ENCODE measurements around the gene ATP2B2.

Gene ATP2B2

GRCh38 chr3:10340046-10340445 is 165.3 kb downstream of the ATP2B2 start:
- Histone ChIP-seq H3K4me3 (ENCODE audit: low read length) (no peak overlapping the region), H3K27me3 (replicated peaks; ENCODE audit: control insufficient read depth, insufficient read depth, low read length) (peaks cover 35% of the 10 kb centered on the region), H3K9me3 (ENCODE audit: control insufficient read depth, low read length) (no peaks in the 10 kb centered on the region), H3K4me1 (ENCODE audit: control insufficient read depth, insufficient read depth, low read length) (no peaks in the 10 kb centered on the region), H3K36me3 (ENCODE audit: control insufficient read depth, insufficient read depth, low read length, severe bottlenecking) (no peaks in the 10 kb centered on the region), H3K9ac (ENCODE audit: low read length) (no peak overlapping the region)
- no peak for DNase-seq (ENCODE audit: low read depth)

- Histone ChIP-seq H3K9me3 (ENCODE audit: control insufficient read depth, low read length) (no peaks in the 10 kb centered on the region), H3K4me1 (ENCODE audit: control insufficient read depth, insufficient read depth, low read length) (no peaks in the 10 kb centered on the region), H3K4me3 (ENCODE audit: low read length) (no peak overlapping the region), H3K36me3 (ENCODE audit: control insufficient read depth, insufficient read depth, low read length, severe bottlenecking) (no peaks in the 10 kb centered on the region), H3K9ac (ENCODE audit: low read length) (no peak overlapping the region), H3K27me3 (replicated peaks; ENCODE audit: control insufficient read depth, insufficient read depth, low read length) (peaks cover 36% of the 10 kb centered on the region)
- DNase-seq (ENCODE audit: low read depth): no peak
These were observed 165.9 kb downstream of the ATP2B2 start for GRCh38 chr3:10339376-10339955.

GRCh38 chr3:10338591-10339353 is 166.6 kb downstream of the ATP2B2 start:
- no peaks in the 10 kb centered on the region for H3K9me3 ChIP-seq (ENCODE audit: control insufficient read depth, low read length)
- no peaks in the 10 kb centered on the region for H3K36me3 ChIP-seq (ENCODE audit: control insufficient read depth, insufficient read depth, low read length, severe bottlenecking)
- no peaks in the 10 kb centered on the region for H3K4me1 ChIP-seq (ENCODE audit: control insufficient read depth, insufficient read depth, low read length)
- no peak overlapping the region for H3K4me3 ChIP-seq (ENCODE audit: low read length)
- DNase-seq (ENCODE audit: low read depth): no peak
- no peak overlapping the region for H3K9ac ChIP-seq (ENCODE audit: low read length)
- H3K27me3 ChIP-seq (replicated peaks; ENCODE audit: control insufficient read depth, insufficient read depth, low read length): peaks cover 35% of the 10 kb centered on the region

GRCh38 chr3:10338164-10338470 is 167.3 kb downstream of the ATP2B2 start:
- Histone ChIP-seq H3K36me3 (ENCODE audit: control insufficient read depth, insufficient read depth, low read length, severe bottlenecking) (no peaks in the 10 kb centered on the region), H3K4me1 (ENCODE audit: control insufficient read depth, insufficient read depth, low read length) (no peaks in the 10 kb centered on the region), H3K4me3 (ENCODE audit: low read length) (no peak overlapping the region), H3K9me3 (ENCODE audit: control insufficient read depth, low read length) (no peaks in the 10 kb centered on the region), H3K27me3 (replicated peaks; ENCODE audit: control insufficient read depth, insufficient read depth, low read length) (peaks cover 38% of the 10 kb centered on the region), H3K9ac (ENCODE audit: low read length) (no peak overlapping the region)
- no peak for DNase-seq (ENCODE audit: low read depth)

- Histone ChIP-seq H3K4me3 (ENCODE audit: low read length) (no peak overlapping the region), H3K4me1 (ENCODE audit: control insufficient read depth, insufficient read depth, low read length) (no peaks in the 10 kb centered on the region), H3K27me3 (replicated peaks; ENCODE audit: control insufficient read depth, insufficient read depth, low read length) (peaks cover 38% of the 10 kb centered on the region), H3K36me3 (ENCODE audit: control insufficient read depth, insufficient read depth, low read length, severe bottlenecking) (no peaks in the 10 kb centered on the region), H3K9me3 (ENCODE audit: control insufficient read depth, low read length) (no peaks in the 10 kb centered on the region), H3K9ac (ENCODE audit: low read length) (no peak overlapping the region)
- DNase-seq (ENCODE audit: low read depth): no peak
These were observed 167.8 kb downstream of the ATP2B2 start for GRCh38 chr3:10337323-10338163.

- Histone ChIP-seq H3K27me3 (replicated peaks; ENCODE audit: control insufficient read depth, insufficient read depth, low read length) (peaks cover 43% of the 10 kb centered on the region), H3K4me3 (ENCODE audit: low read length) (no peak overlapping the region), H3K36me3 (ENCODE audit: control insufficient read depth, insufficient read depth, low read length, severe bottlenecking) (no peaks in the 10 kb centered on the region), H3K9me3 (ENCODE audit: control insufficient read depth, low read length) (no peaks in the 10 kb centered on the region), H3K4me1 (ENCODE audit: control insufficient read depth, insufficient read depth, low read length) (no peaks in the 10 kb centered on the region), H3K9ac (ENCODE audit: low read length) (no peak overlapping the region)
- DNase-seq (ENCODE audit: low read depth): no peak
These were observed 168.6 kb downstream of the ATP2B2 start for GRCh38 chr3:10336761-10337160.

GRCh38 chr3:10335871-10336622 is 169.3 kb downstream of the ATP2B2 start:
- no peaks in the 10 kb centered on the region for H3K36me3 ChIP-seq (ENCODE audit: control insufficient read depth, insufficient read depth, low read length, severe bottlenecking)
- H3K27me3 ChIP-seq (replicated peaks; ENCODE audit: control insufficient read depth, insufficient read depth, low read length): peaks cover 44% of the 10 kb centered on the region
- no peaks in the 10 kb centered on the region for H3K4me1 ChIP-seq (ENCODE audit: control insufficient read depth, insufficient read depth, low read length)
- DNase-seq (ENCODE audit: low read depth): no peak
- no peak overlapping the region for H3K4me3 ChIP-seq (ENCODE audit: low read length)
- no peaks in the 10 kb centered on the region for H3K9me3 ChIP-seq (ENCODE audit: control insufficient read depth, low read length)
- no peak overlapping the region for H3K9ac ChIP-seq (ENCODE audit: low read length)

GRCh38 chr3:10335190-10335738 is 170.1 kb downstream of the ATP2B2 start:
- Histone ChIP-seq H3K9ac (ENCODE audit: low read length) (no peak overlapping the region), H3K27me3 (replicated peaks; ENCODE audit: control insufficient read depth, insufficient read depth, low read length) (peaks cover 48% of the 10 kb centered on the region), H3K4me1 (ENCODE audit: control insufficient read depth, insufficient read depth, low read length) (no peaks in the 10 kb centered on the region), H3K4me3 (ENCODE audit: low read length) (no peak overlapping the region), H3K36me3 (ENCODE audit: control insufficient read depth, insufficient read depth, low read length, severe bottlenecking) (no peaks in the 10 kb centered on the region), H3K9me3 (ENCODE audit: control insufficient read depth, low read length) (peaks cover 2% of the 10 kb centered on the region)
- no peak for DNase-seq (ENCODE audit: low read depth)

GRCh38 chr3:10334459-10334858 is 170.9 kb downstream of the ATP2B2 start:
- H3K27me3 ChIP-seq (replicated peaks; ENCODE audit: control insufficient read depth, insufficient read depth, low read length): peaks cover 50% of the 10 kb centered on the region
- no peak overlapping the region for H3K9ac ChIP-seq (ENCODE audit: low read length)
- peak; percentile 24 for DNase-seq (ENCODE audit: low read depth)
- no peak overlapping the region for H3K4me3 ChIP-seq (ENCODE audit: low read length)
- H3K4me1 ChIP-seq (ENCODE audit: control insufficient read depth, insufficient read depth, low read length): no peaks in the 10 kb centered on the region
- H3K36me3 ChIP-seq (ENCODE audit: control insufficient read depth, insufficient read depth, low read length, severe bottlenecking): no peaks in the 10 kb centered on the region
- peaks cover 2% of the 10 kb centered on the region for H3K9me3 ChIP-seq (ENCODE audit: control insufficient read depth, low read length)

GRCh38 chr3:10334042-10334441 is 171.3 kb downstream of the ATP2B2 start:
- DNase-seq (ENCODE audit: low read depth): no peak
- no peak overlapping the region for H3K4me3 ChIP-seq (ENCODE audit: low read length)
- H3K9ac ChIP-seq (ENCODE audit: low read length): no peak overlapping the region
- peaks cover 50% of the 10 kb centered on the region for H3K27me3 ChIP-seq (replicated peaks; ENCODE audit: control insufficient read depth, insufficient read depth, low read length)
- H3K9me3 ChIP-seq (ENCODE audit: control insufficient read depth, low read length): peaks cover 2% of the 10 kb centered on the region
- H3K4me1 ChIP-seq (ENCODE audit: control insufficient read depth, insufficient read depth, low read length): no peaks in the 10 kb centered on the region
- no peaks in the 10 kb centered on the region for H3K36me3 ChIP-seq (ENCODE audit: control insufficient read depth, insufficient read depth, low read length, severe bottlenecking)

- H3K4me3 ChIP-seq (ENCODE audit: low read length): no peak overlapping the region
- H3K27me3 ChIP-seq (replicated peaks; ENCODE audit: control insufficient read depth, insufficient read depth, low read length): peaks cover 53% of the 10 kb centered on the region
- H3K36me3 ChIP-seq (ENCODE audit: control insufficient read depth, insufficient read depth, low read length, severe bottlenecking): no peaks in the 10 kb centered on the region
- H3K9ac ChIP-seq (ENCODE audit: low read length): no peak overlapping the region
- no peaks in the 10 kb centered on the region for H3K4me1 ChIP-seq (ENCODE audit: control insufficient read depth, insufficient read depth, low read length)
- H3K9me3 ChIP-seq (ENCODE audit: control insufficient read depth, low read length): peaks cover 2% of the 10 kb centered on the region
- no peak for DNase-seq (ENCODE audit: low read depth)
These were observed 172.1 kb downstream of the ATP2B2 start for GRCh38 chr3:10333349-10333650.

Measured in adipocyte (in vitro differentiated cells).